GM21825 (cell line): ENCODE data around the gene IKZF4.
"Not testable (repeated sequence)": the region's sequence is repeated elsewhere in the genome, so short reads cannot be mapped to it uniquely, and the experiment has no call there.

Experiments
- ATAC-seq: cut with Tn5 transposase; IDR thresholded peaks from one replicate; pipeline ENCODE4 v1.9.1; 2021; ENCODE audit warnings: mild to moderate bottlenecking, moderate library complexity; ENCODE audit not compliant: unreplicated experiment

The IKZF4 gene

DNA sequence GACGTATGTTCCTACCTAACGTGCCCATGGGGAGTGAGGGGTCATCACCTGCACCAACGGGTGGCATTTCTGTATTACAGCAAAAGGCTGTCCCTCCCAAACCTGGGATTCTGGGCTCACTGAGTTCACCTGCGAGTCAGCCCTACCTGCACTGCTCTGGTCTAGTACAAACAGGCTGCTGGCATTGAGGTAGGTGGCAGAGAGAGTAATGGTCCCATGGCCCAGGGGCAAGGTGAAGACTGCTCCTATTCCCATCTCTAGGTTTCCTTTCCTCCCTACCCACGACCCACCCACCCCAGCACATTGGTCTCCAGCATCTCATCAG is 23.3 kb upstream of the IKZF4 start:
- no peak for ATAC-seq

GRCh38 chr12:55999522-55999921 is 21.3 kb upstream of the IKZF4 start:
- ATAC-seq = not testable (repeated sequence)

- ATAC-seq = not testable (repeated sequence)
Measured at GRCh38 chr12:55999999-56000540, 20.8 kb upstream of the IKZF4 start.

DNA sequence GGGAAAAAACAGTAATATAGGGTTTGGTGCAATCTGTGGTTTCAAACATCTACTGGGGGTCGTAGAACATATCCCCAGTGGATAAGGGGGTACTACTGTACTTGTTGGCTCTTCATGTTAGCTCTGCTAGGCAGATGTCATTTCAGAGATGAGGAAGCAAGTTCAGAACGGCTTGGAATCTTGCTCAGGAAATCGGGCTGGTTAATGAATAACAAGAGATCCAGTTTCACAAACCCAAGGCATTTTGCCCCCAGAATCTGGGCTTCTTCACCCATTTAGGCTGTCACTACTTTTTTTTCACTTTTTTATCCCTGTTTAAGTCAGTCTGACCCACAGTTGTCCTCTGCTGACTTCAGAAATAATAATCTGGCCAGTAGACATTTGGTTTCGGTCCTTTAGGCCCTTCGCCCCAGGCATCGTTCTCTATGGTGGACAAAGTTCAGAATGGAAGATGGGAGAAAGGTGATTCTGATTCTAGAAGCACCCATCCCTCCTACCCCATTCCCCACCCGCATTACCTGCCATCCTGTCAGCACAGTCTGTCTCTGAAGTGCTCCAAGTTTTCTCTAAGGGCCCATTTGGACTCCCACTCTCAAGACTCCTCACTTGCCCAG is 19.2 kb upstream of the IKZF4 start:
- ATAC-seq = no peak

- not testable (repeated sequence) for ATAC-seq
Measured at GRCh38 chr12:56003376-56003775, 17.5 kb upstream of the IKZF4 start.

- no peak for ATAC-seq
Measured at GRCh38 chr12:56004211-56004610, 16.6 kb upstream of the IKZF4 start.

DNA sequence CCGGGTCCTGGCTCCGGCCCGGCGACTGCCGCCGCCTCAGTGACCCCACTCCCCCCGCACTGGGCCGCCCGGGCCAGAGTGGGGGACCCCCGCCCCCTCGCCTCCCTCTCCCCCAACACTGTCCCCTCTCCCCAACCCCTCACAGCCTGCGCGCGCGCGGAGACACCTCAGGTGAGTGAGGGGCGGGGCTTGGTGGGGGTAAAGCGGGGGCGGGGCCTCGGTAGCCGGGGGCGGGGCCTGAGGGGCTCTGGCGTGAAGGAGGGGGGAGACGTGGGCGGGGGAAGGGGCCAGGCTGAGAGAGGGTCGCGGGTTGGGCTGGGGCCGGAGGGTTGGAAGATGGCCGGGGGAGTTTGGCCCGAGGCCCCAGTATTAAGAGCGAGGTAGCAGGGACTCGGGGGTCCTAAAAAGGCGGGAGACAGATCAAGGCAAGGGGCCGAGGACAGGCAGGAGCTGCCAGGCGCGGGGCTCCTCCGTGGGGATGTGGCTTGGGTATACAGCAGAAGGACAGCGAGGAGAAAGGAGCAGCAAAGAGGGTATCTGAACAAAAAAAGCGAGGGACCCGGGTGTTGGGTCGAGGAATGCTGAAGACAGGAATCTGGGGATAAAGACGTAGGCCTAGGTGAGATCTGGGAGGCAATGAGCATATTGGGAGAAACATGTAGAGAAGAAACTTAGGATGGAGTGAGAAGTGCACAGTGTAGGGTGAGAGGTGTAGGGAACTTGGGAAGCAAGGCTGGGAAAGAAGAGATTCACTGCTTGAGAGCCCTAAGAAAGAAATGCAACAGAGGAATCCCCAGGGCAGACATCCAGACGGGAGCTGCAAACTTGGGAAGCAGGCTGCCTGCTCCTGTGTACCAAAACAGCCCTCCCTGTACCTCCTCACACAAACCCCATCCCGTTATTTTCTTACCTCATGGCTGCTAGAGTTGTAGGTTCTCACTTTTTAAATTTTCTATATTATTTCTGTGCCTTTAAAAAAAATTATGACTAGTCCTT is 13.0 kb upstream of the IKZF4 start:
- ATAC-seq = no peak

DNA sequence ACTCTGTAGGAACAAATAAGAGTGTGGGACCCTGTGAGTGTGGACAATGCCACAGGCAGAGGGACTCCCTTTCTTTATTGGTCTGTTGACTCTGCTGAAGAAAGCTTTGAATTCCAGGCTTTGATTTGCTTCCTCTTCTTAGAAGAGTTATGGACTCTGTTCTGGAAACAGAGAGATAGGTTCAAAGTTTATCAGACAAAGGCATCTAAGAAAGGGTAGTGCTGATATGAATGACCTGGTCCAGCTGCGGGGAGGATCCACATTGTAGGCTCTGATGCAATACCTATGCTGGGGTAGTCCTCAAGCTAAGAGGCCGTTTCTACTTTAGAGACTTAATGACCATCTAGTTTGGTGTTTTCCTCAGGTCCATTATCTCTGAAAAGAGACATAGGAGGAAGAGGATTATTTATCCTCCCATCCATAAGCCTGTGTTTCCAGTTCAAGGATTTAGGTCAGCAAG is 10.7 kb upstream of the IKZF4 start:
- no peak for ATAC-seq

DNA sequence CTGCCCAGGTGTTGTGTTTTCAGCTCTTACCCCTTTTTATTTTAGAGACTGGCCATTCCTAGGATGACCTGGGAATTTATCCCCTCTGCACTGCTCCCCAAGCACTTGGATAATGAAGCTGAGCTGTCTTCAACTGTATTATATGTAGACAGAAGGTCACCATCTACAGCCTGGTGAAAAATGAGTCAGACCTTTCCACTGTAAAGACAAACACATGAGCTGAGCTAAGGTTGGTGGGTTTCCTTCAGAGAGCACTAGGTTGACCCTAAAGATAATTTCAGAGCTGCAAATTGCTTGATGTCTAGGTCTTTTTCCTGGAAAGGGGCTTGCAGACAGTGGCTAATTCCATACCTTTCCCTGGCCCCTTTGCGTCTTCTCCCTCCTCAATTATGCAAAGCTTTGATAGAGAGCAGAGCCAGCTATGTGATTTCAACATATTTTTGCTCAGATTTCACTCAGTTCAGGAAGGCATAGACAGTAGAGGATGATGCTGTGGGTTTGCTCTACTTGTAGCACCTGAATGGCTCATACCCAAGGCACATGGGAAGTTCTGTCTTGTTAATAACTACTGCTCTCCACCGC is 9.2 kb upstream of the IKZF4 start:
- ATAC-seq = no peak

DNA sequence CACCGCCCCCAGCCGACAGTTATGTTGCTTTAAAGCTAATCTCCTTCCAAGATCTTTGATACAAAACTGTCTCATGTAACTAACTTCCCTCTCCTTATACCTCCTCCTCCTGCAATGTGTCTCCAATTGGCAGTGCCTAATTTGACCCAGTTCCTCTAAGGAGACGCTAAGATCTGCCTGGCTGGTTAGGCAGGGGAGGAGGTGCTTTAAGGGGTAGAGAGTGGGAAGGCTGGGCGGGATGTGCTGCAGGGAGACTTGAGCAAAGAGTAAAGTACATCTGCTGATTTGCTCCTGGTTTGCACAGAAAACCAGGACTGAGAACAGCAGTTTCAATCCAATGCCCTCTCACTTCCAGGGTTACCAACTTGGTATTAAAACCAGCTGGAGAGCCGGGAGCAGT is 7.4 kb upstream of the IKZF4 start:
- ATAC-seq = no peak

DNA sequence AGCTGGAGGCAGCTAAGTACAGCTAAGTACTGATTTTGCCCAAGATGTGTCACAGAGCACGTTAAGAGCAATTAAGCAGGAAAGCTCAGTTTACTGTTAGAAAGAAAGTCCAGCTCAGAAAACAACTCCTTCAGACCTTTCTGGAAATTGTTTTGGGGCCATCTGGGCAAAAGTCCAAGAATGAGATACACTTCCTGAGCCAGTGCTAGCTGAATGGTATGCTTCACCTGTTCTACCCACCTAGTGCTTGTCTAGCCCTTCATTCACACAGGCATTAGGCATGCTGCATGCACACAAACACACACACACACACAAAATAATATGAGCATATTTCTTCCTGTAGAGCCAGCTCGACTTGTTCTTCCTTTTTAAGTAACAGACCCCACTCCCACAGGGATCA is 6.6 kb upstream of the IKZF4 start:
- no peak for ATAC-seq

DNA sequence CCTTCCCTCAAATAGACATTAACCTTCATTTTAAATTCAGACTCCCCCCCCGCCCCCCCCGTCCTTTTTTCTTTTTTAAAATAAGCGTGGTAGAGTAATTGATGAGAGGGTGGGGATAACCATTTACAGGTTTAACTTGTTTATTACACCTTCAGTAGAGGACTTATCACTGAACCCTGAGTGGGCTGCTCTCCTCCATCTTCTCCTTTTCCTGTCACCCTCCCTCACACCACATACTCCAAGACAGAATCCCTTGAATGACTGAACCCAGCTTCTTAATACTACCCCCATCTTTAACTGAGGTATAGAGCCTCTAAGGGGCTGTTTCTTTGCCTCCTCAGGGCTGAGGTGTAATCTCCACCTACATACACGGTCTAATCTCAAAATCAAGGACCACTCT is 3.7 kb upstream of the IKZF4 start:
- no peak for ATAC-seq

DNA sequence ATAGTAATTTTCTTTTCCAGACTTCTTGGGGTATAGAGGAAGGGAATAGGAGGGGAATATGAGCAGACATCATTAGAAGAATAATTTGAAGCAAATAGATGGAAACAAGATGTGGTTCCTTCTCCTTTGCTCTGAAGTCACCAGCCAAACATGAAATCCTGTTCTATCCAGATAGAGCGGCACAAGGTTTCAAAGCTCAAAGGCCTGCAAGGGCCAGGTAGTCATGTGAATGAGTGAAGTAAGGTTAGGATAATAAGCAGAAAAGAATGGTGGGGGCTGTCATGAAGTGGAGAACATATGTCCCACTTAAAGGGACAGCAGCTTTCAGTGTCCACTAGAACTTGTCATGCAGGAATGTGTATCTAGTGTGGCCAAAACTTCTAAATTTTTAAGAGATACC is 2.5 kb upstream of the IKZF4 start:
- no peak for ATAC-seq

GRCh38 chr12:56021889-56022497 is 1.1 kb downstream of the IKZF4 start:
- no peak for ATAC-seq

GRCh38 chr12:56028511-56029165 is 7.8 kb downstream of the IKZF4 start:
- ATAC-seq = no peak

- no peak for ATAC-seq
Measured at GRCh38 chr12:56029166-56029519, 8.3 kb downstream of the IKZF4 start.

- no peak for ATAC-seq
Measured at GRCh38 chr12:56029666-56030293, 8.9 kb downstream of the IKZF4 start.

- no peak for ATAC-seq
Measured at GRCh38 chr12:56031987-56032386, 11.1 kb downstream of the IKZF4 start.

GRCh38 chr12:56034586-56035332 is 13.9 kb downstream of the IKZF4 start:
- no peak for ATAC-seq

GRCh38 chr12:56037161-56037560 is 16.3 kb downstream of the IKZF4 start:
- ATAC-seq = no peak
